NT2/D1 (cell line): ENCODE data around the gene GPR26.

Experiments
- SUZ12 ChIP-seq: IDR thresholded peaks from 2 replicates; pipeline ENCODE4 v1.6.1; 2011; ENCODE audit not compliant: insufficient read length, insufficient read depth; ENCODE audit errors: extremely low read depth
- YY1 ChIP-seq: IDR thresholded peaks from 2 replicates; pipeline ENCODE4 v1.6.1; 2011; ENCODE audit not compliant: insufficient read length, insufficient read depth

- TF ChIP-seq YY1: no peak
- no peak for TF ChIP-seq SUZ12
These were observed 77.5 kb downstream of the GPR26 start for GRCh38 chr10:123743441-123744223.
